H9 (cell line): Measurements from ENCODE around the gene CRACR2A. TPM values are rescaled to one million over a fixed set of nuclear protein-coding genes. Genes with fewer than 3 reads are reported as not detected.

ENCODE experiments used
- DNase-seq: peaks from one replicate; pipeline ENCODE4 v3.0.0-alpha.2; 2017
- H2AFZ ChIP-seq: one replicate; pipeline ENCODE4 v1.6.1; 2013; ENCODE audit warnings: mild to moderate bottlenecking, low read length, control low read depth, moderate library complexity
- H2AK5ac ChIP-seq: 2 replicates; pipeline ENCODE4 v1.6.1; 2013; ENCODE audit warnings: low read length, control low read depth, mixed read lengths; ENCODE audit not compliant: insufficient read length
- H2BK120ac ChIP-seq: one replicate; pipeline ENCODE4 v1.6.1; 2013; ENCODE audit warnings: low read depth, mild to moderate bottlenecking, low read length, control low read depth, inconsistent platforms; ENCODE audit not compliant: poor library complexity, severe bottlenecking
- H2BK12ac ChIP-seq: 2 replicates; pipeline ENCODE4 v1.6.1; 2013; ENCODE audit warnings: low read length, control low read depth, mixed read lengths, low read depth; ENCODE audit not compliant: insufficient read length
- H2BK15ac ChIP-seq: 2 replicates; pipeline ENCODE4 v1.6.1; 2013; ENCODE audit warnings: low read depth, low read length, control low read depth
- H2BK20ac ChIP-seq: one replicate; pipeline ENCODE4 v1.6.1; 2013; ENCODE audit warnings: low read depth, mild to moderate bottlenecking, low read length, control low read depth, inconsistent platforms; ENCODE audit not compliant: poor library complexity, severe bottlenecking
- H2BK5ac ChIP-seq: 2 replicates; pipeline ENCODE4 v1.6.1; 2013; ENCODE audit warnings: low read length, control low read depth, mixed read lengths; ENCODE audit not compliant: insufficient read length
- H3K14ac ChIP-seq: 2 replicates; pipeline ENCODE4 v1.6.1; 2013; ENCODE audit warnings: low read length, control low read depth; ENCODE audit not compliant: insufficient read depth
- H3K18ac ChIP-seq: 2 replicates; pipeline ENCODE4 v1.6.1; 2013; ENCODE audit warnings: low read depth, mild to moderate bottlenecking, mixed read lengths, low read length, control low read depth; ENCODE audit not compliant: insufficient read length
- H3K23ac ChIP-seq: 2 replicates; pipeline ENCODE4 v1.6.1; 2013; ENCODE audit warnings: low read length, control low read depth, mixed read lengths, low read depth; ENCODE audit not compliant: insufficient read length
- H3K23me2 ChIP-seq: 2 replicates; pipeline ENCODE4 v1.6.1; 2013; ENCODE audit warnings: low read depth, mild to moderate bottlenecking, mixed read lengths, low read length, control low read depth; ENCODE audit not compliant: insufficient read length, poor library complexity, severe bottlenecking
- H3K27ac ChIP-seq: 2 replicates; pipeline ENCODE4 v1.5.1; 2013; ENCODE audit warnings: low read length, control low read depth, mixed read lengths, low read depth; ENCODE audit not compliant: insufficient read length
- H3K27me3 ChIP-seq: 2 replicates; pipeline ENCODE4 v1.6.1; 2013; ENCODE audit warnings: low read length, control low read depth, inconsistent platforms; ENCODE audit not compliant: insufficient read depth
- H3K4ac ChIP-seq: 2 replicates; pipeline ENCODE4 v1.6.1; 2013; ENCODE audit warnings: low read depth, mild to moderate bottlenecking, control low read depth, inconsistent platforms, low read length, moderate library complexity
- H3K4me1 ChIP-seq: 2 replicates; pipeline ENCODE4 v1.6.1; 2013; ENCODE audit warnings: low read length, control low read depth, inconsistent platforms; ENCODE audit not compliant: insufficient read depth
- H3K4me2 ChIP-seq: 2 replicates; pipeline ENCODE4 v1.6.1; 2013; ENCODE audit warnings: low read length, control low read depth, mixed read lengths; ENCODE audit not compliant: insufficient read length, insufficient read depth
- H3K56ac ChIP-seq: 2 replicates; pipeline ENCODE4 v1.6.1; 2013; ENCODE audit warnings: low read depth, mild to moderate bottlenecking, mixed read lengths, low read length, control low read depth; ENCODE audit not compliant: insufficient read length
- H3K79me1 ChIP-seq: 2 replicates; pipeline ENCODE4 v1.6.1; 2013; ENCODE audit warnings: low read depth, mild to moderate bottlenecking, moderate library complexity, low read length, control low read depth, inconsistent platforms; ENCODE audit not compliant: insufficient read depth, poor library complexity, severe bottlenecking
- H3K79me2 ChIP-seq: 2 replicates; pipeline ENCODE4 v1.6.1; 2013; ENCODE audit warnings: low read length, control low read depth, inconsistent platforms; ENCODE audit not compliant: insufficient read depth
- H3K9ac ChIP-seq: 2 replicates; pipeline ENCODE4 v1.6.1; 2013; ENCODE audit warnings: low read length, control low read depth, mixed read lengths; ENCODE audit not compliant: insufficient read length; ENCODE audit errors: extremely low read depth
- H3K9me3 ChIP-seq: one replicate; pipeline ENCODE4 v1.6.1; 2013; ENCODE audit warnings: low read depth, low read length, inconsistent platforms; ENCODE audit not compliant: control insufficient read depth
- H3T11ph ChIP-seq: one replicate; pipeline ENCODE4 v1.6.1; 2013; ENCODE audit warnings: mild to moderate bottlenecking, low read length, control low read depth, inconsistent platforms
- H4K20me1 ChIP-seq: one replicate; pipeline ENCODE4 v1.6.1; 2013; ENCODE audit not compliant: control insufficient read depth, insufficient read length, insufficient read depth
- H4K5ac ChIP-seq: 2 replicates; pipeline ENCODE4 v1.6.1; 2013; ENCODE audit warnings: low read depth, mild to moderate bottlenecking, mixed read lengths, low read length, control low read depth; ENCODE audit not compliant: insufficient read length
- H4K8ac ChIP-seq: replicated peaks from 2 replicates; pipeline ENCODE4 v1.6.1; 2013; ENCODE audit warnings: low read length, control low read depth, mixed read lengths, low read depth; ENCODE audit not compliant: insufficient read length
- H4K91ac ChIP-seq: 2 replicates; pipeline ENCODE4 v1.6.1; 2013; ENCODE audit warnings: low read depth, mild to moderate bottlenecking, moderate library complexity, mixed read lengths, low read length, control low read depth; ENCODE audit not compliant: insufficient read length
- H3K27ac Mint-ChIP-seq, 3 experiments: 2 replicates in 2 of 3; 3 replicates in 1 of 3; pipeline ENCODE4 v1.8.0; 2020 to 2021; ENCODE audit warnings: mixed read lengths in 3 of 3, mild to moderate bottlenecking in 1 of 3, moderate library complexity in 1 of 3
- H3K27me3 Mint-ChIP-seq: 2 replicates; pipeline ENCODE4 v1.8.0; 2021; ENCODE audit warnings: low read depth, mild to moderate bottlenecking, moderate library complexity, mixed read lengths
- H3K36me3 Mint-ChIP-seq, 3 experiments: 2 replicates in 2 of 3; 3 replicates in 1 of 3; pipeline ENCODE4 v1.8.0; 2020 to 2021; ENCODE audit warnings: low read depth in 3 of 3, mixed read lengths in 3 of 3; ENCODE audit not compliant: insufficient read depth in 1 of 3
- H3K4me1 Mint-ChIP-seq, 2 experiments: 2 replicates each; pipeline ENCODE4 v1.8.0; 2020; ENCODE audit warnings: mixed read lengths in 2 of 2
- H3K4me3 Mint-ChIP-seq, 2 experiments: 2 replicates in 1 of 2; 3 replicates in 1 of 2; pipeline ENCODE4 v1.8.0; 2020 to 2021; ENCODE audit warnings: mild to moderate bottlenecking in 2 of 2, mixed read lengths in 2 of 2, moderate library complexity in 1 of 2
- H3K9me3 Mint-ChIP-seq, 2 experiments: 2 replicates in 1 of 2; 3 replicates in 1 of 2; pipeline ENCODE4 v1.8.0; 2020; ENCODE audit warnings: mild to moderate bottlenecking in 2 of 2, mixed read lengths in 2 of 2, moderate library complexity in 1 of 2
- CTCF ChIP-seq: fragments of 200-600 bp; sonication (generic); conservative IDR thresholded peaks from 3 replicates; pipeline ENCODE4 v1.8.0; 2021; ENCODE audit warnings: antibody characterized with exemption, mild to moderate bottlenecking
- WGBS: extraction: QIAGEN DNeasy Blood & Tissue Kit; methylation state at CpG from one replicate; pipeline ENCODE4 v1.1.7; 2013; ENCODE audit warnings: missing lambda C conversion rate, low lambda C conversion rate, mixed read lengths; ENCODE audit not compliant: insufficient read length; ENCODE audit errors: extremely low coverage; 5-methylcytosine and 5-hydroxymethylcytosine counted together
- total RNA-seq: library from RNA; stranded (reverse); gene quantifications from 2 replicates; pipeline ENCODE4 v1.2.1, GENCODE V29; 2021

The CRACR2A gene
- total RNA-seq, 1 experiment from 2014 or later, result 2.0 TPM

GRCh38 chr12:3607039-3607720 is 145.7 kb downstream of the CRACR2A start:
- H4K5ac ChIP-seq, result no peak overlapping the region
- Mint-ChIP-seq H3K4me3 (no peak overlapping the region), H3K9me3 (no peaks in the 10 kb centered on the region; a peak in 1 of 5 replicates), H3K36me3 (no peaks in the 10 kb centered on the region), H3K4me1 (peaks cover 42 to 59% of the 10 kb centered on the region in 2 experiments), H3K27ac (no peak overlapping the region), H3K27me3 (peaks cover 48% of the 10 kb centered on the region)
- H3K79me2 ChIP-seq, result no peaks in the 10 kb centered on the region
- no peak overlapping the region for H3K14ac ChIP-seq
- H3K4me2 ChIP-seq, result no peak overlapping the region
- H2BK5ac ChIP-seq, result no peak overlapping the region
- no peak overlapping the region for H3K9ac ChIP-seq
- H4K20me1 ChIP-seq, result no peaks in the 10 kb centered on the region
- H3K18ac ChIP-seq, result no peak overlapping the region
- WGBS, result no CpG with 5 or more reads among the region's 9 CpGs
- no peak overlapping the region for H3K56ac ChIP-seq
- H3K27ac ChIP-seq, result no peak overlapping the region
- no peak overlapping the region for H2BK20ac ChIP-seq
- no peak for TF ChIP-seq CTCF
- peaks cover 7% of the 10 kb centered on the region; the same call in 1 of the 2 replicates for H3K4me1 ChIP-seq
- H2BK120ac ChIP-seq, result no peak overlapping the region
- H4K91ac ChIP-seq, result no peak overlapping the region
- no peak overlapping the region for H3T11ph ChIP-seq
- no peak overlapping the region for H3K23ac ChIP-seq
- H4K8ac ChIP-seq, result no peak overlapping the region
- no peaks in the 10 kb centered on the region; the same call in 1 of the 2 replicates for H3K27me3 ChIP-seq
- no peak overlapping the region for H3K4ac ChIP-seq
- peaks cover 8% of the 10 kb centered on the region for H3K23me2 ChIP-seq
- no peaks in the 10 kb centered on the region for H3K9me3 ChIP-seq
- no peaks in the 10 kb centered on the region for H3K79me1 ChIP-seq
- no peak overlapping the region for H2AK5ac ChIP-seq
- no peak overlapping the region for H2BK12ac ChIP-seq
- no peak overlapping the region for H2AFZ ChIP-seq
- no peak for DNase-seq
- H2BK15ac ChIP-seq, result no peak overlapping the region
